Type B pancreatic cell (in vitro differentiated cells): ENCODE results near the gene CST9L. TPM values are rescaled to one million over a fixed set of nuclear protein-coding genes. Genes with fewer than 3 reads are reported as not detected.

Experiments
- DNase-seq: peaks from one replicate; pipeline ENCODE4 v3.0.0; 2021; ENCODE audit warnings: mixed read lengths; ENCODE audit not compliant: unreplicated experiment; ENCODE audit errors: extremely low spot score
- H3K27ac Mint-ChIP-seq: 2 replicates; pipeline ENCODE4 v1.8.0; 2021; ENCODE audit warnings: mild to moderate bottlenecking, mixed read lengths
- H3K27me3 Mint-ChIP-seq: 2 replicates; pipeline ENCODE4 v1.8.0; 2021; ENCODE audit warnings: mixed read lengths
- H3K36me3 Mint-ChIP-seq: 2 replicates; pipeline ENCODE4 v1.8.0; 2021; ENCODE audit warnings: mixed read lengths
- H3K4me1 Mint-ChIP-seq: one replicate; pipeline ENCODE4 v1.8.0; 2021; ENCODE audit warnings: mixed read lengths; ENCODE audit not compliant: unreplicated experiment
- H3K4me3 Mint-ChIP-seq: 2 replicates; pipeline ENCODE4 v1.8.0; 2021; ENCODE audit warnings: mild to moderate bottlenecking, mixed read lengths
- H3K9me3 Mint-ChIP-seq: 2 replicates; pipeline ENCODE4 v1.8.0; 2021; ENCODE audit warnings: mixed read lengths
- total RNA-seq: library from RNA; stranded (reverse); gene quantifications from 2 replicates; pipeline ENCODE4 v1.2.1, GENCODE V29; 2021; ENCODE audit warnings: low replicate concordance
- TF ChIP-seq, protein P1 (sequence below): fragments of 200-600 bp; sonication (generic); conservative IDR thresholded peaks from 2 replicates; pipeline ENCODE4 v1.5.0; 2021; ENCODE audit warnings: antibody characterized with exemption, mild to moderate bottlenecking

CST9L gene
- total RNA-seq, 1 donor from 2014 or later, result not detected

- H3K36me3 Mint-ChIP-seq, result no peaks in the 10 kb centered on the region
- peaks cover under 1% of the 10 kb centered on the region for H3K9me3 Mint-ChIP-seq
- peaks cover 4% of the 10 kb centered on the region for H3K27me3 Mint-ChIP-seq
- no peak for DNase-seq
- H3K4me3 Mint-ChIP-seq, result no peak overlapping the region
- H3K4me1 Mint-ChIP-seq, result no peaks in the 10 kb centered on the region
- no peak overlapping the region for H3K27ac Mint-ChIP-seq
- TF ChIP-seq, protein P1, sequence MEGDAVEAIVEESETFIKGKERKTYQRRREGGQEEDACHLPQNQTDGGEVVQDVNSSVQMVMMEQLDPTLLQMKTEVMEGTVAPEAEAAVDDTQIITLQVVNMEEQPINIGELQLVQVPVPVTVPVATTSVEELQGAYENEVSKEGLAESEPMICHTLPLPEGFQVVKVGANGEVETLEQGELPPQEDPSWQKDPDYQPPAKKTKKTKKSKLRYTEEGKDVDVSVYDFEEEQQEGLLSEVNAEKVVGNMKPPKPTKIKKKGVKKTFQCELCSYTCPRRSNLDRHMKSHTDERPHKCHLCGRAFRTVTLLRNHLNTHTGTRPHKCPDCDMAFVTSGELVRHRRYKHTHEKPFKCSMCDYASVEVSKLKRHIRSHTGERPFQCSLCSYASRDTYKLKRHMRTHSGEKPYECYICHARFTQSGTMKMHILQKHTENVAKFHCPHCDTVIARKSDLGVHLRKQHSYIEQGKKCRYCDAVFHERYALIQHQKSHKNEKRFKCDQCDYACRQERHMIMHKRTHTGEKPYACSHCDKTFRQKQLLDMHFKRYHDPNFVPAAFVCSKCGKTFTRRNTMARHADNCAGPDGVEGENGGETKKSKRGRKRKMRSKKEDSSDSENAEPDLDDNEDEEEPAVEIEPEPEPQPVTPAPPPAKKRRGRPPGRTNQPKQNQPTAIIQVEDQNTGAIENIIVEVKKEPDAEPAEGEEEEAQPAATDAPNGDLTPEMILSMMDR, result no peak
These were observed 16.9 kb downstream of the CST9L start for GRCh38 chr20:23551383-23551782.

- Mint-ChIP-seq H3K9me3 (no peaks in the 10 kb centered on the region), H3K27ac (no peak overlapping the region), H3K4me3 (no peak overlapping the region), H3K4me1 (no peaks in the 10 kb centered on the region), H3K27me3 (peaks cover 7% of the 10 kb centered on the region), H3K36me3 (no peaks in the 10 kb centered on the region)
- DNase-seq, result no peak
- TF ChIP-seq, protein P1, result no peak
These were observed 18.1 kb downstream of the CST9L start for GRCh38 chr20:23550227-23550626.

- no peak for DNase-seq
These were observed 19.9 kb downstream of the CST9L start for GRCh38 chr20:23548408-23548807.

GRCh38 chr20:23547613-23548012, 20.7 kb downstream of the CST9L start:
- Mint-ChIP-seq H3K27ac (no peak overlapping the region), H3K27me3 (peaks cover 7% of the 10 kb centered on the region), H3K9me3 (no peaks in the 10 kb centered on the region), H3K36me3 (no peaks in the 10 kb centered on the region), H3K4me1 (no peaks in the 10 kb centered on the region), H3K4me3 (no peak overlapping the region)
- DNase-seq, result no peak
- TF ChIP-seq, protein P1, result no peak

More at GRCh38 chr20:23548408-23548807, 19.9 kb downstream of the CST9L start:
- Mint-ChIP-seq H3K4me3 (no peak overlapping the region), H3K9me3 (no peaks in the 10 kb centered on the region), H3K36me3 (no peaks in the 10 kb centered on the region), H3K4me1 (no peaks in the 10 kb centered on the region), H3K27me3 (peaks cover 7% of the 10 kb centered on the region), H3K27ac (no peak overlapping the region)
- TF ChIP-seq, protein P1, result no peak

- peaks cover 7% of the 10 kb centered on the region for H3K27me3 Mint-ChIP-seq
- H3K27ac Mint-ChIP-seq, result no peak overlapping the region
These were observed 21.7 kb downstream of the CST9L start for GRCh38 chr20:23546435-23547144.

More at GRCh38 chr20:23546435-23547144, 21.7 kb downstream of the CST9L start:
- H3K36me3 Mint-ChIP-seq, result no peaks in the 10 kb centered on the region
- H3K4me3 Mint-ChIP-seq, result no peak overlapping the region
- TF ChIP-seq, protein P1, result no peak
- H3K4me1 Mint-ChIP-seq, result no peaks in the 10 kb centered on the region
- no peak for DNase-seq
- H3K9me3 Mint-ChIP-seq, result no peaks in the 10 kb centered on the region
